Choroid plexus epithelial cell (primary cell): ENCODE data around the gene OPN1MW3.
"Not testable (repeated sequence)": the region's sequence is repeated elsewhere in the genome, so short reads cannot be mapped to it uniquely, and the experiment has no call there.

Experiments used
- DNase-seq: peaks from one replicate; pipeline ENCODE4 v3.0.0-alpha.2; 2010; ENCODE audit warnings: low read depth
- H3K4me3 ChIP-seq: 2 replicates; pipeline ENCODE4 v1.5.1; 2011; ENCODE audit warnings: low read depth, mild to moderate bottlenecking, control low read depth, low read length, moderate library complexity
- CTCF ChIP-seq: conservative IDR thresholded peaks from 2 replicates; pipeline ENCODE4 v1.5.1; 2011; ENCODE audit warnings: low read depth, mild to moderate bottlenecking, control low read depth, inconsistent platforms, low read length, moderate library complexity

The OPN1MW3 gene

GRCh38 chrX:154294791-154295574 lies 37.6 kb downstream of the OPN1MW3 start, which contains the start of gene TEX28:
TSS of gene TEX28 (minus strand) at chrX:154295124. CDS start at chrX:154292117, 3,007 bp downstream.
- no peak for DNase-seq
- no peak for TF ChIP-seq CTCF
- no peak within 1 kb of the TSS for H3K4me3 ChIP-seq

- TF ChIP-seq CTCF, result no peak
- H3K4me3 ChIP-seq, result no peak within 1 kb of the TSS
- no peak for DNase-seq
Measured at GRCh38 chrX:154295664-154296310, 38.4 kb downstream of the OPN1MW3 start, which contains the start of gene TKTL1. TSS of gene TKTL1 (plus strand) at chrX:154295795. CDS start at chrX:154295860, 65 bp downstream.

- no peak overlapping the region for H3K4me3 ChIP-seq
- no peak for DNase-seq
- no peak for TF ChIP-seq CTCF
Measured at GRCh38 chrX:154296731-154297130, 39.3 kb downstream of the OPN1MW3 start.

GRCh38 chrX:154298312-154298711 lies 40.9 kb downstream of the OPN1MW3 start:
- TF ChIP-seq CTCF, result no peak
- H3K4me3 ChIP-seq, result no peak overlapping the region
- DNase-seq, result no peak

GRCh38 chrX:154300816-154301215 lies 43.4 kb downstream of the OPN1MW3 start:
- no peak overlapping the region for H3K4me3 ChIP-seq
- TF ChIP-seq CTCF, result no peak
- no peak for DNase-seq

GRCh38 chrX:154302998-154303397 lies 45.6 kb downstream of the OPN1MW3 start:
- H3K4me3 ChIP-seq, DNase-seq: not testable (repeated sequence)

- H3K4me3 ChIP-seq, result no peak overlapping the region
- no peak for TF ChIP-seq CTCF
- DNase-seq, result no peak
Measured at GRCh38 chrX:154303476-154303875, 46.1 kb downstream of the OPN1MW3 start.
